ENCODE data around the gene ZNF432. TPM values are rescaled to one million over a fixed set of nuclear protein-coding genes. Genes with fewer than 3 reads are reported as not detected.

The ZNF432 gene
- polyA plus RNA-seq, 1 of the 3 experiments (the other 2 are of a cell fraction), result 2.9 TPM

- Histone ChIP-seq H4K20me1 (ENCODE audit: insufficient read depth) (no peaks in the 10 kb centered on the region), H3K9me2 (no peaks in the 10 kb centered on the region), H2AFZ (ENCODE audit: low read depth) (no peak overlapping the region), H3F3A (replicated peaks; ENCODE audit: insufficient read depth) (no peaks in the 10 kb centered on the region), H3K4me2 (no peak overlapping the region), H3K27me3 (ENCODE audit: insufficient read depth) (no peaks in the 10 kb centered on the region), H3K79me2 (ENCODE audit: insufficient read depth) (no peaks in the 10 kb centered on the region), H3K27ac (ENCODE audit: low read depth in 2 of 2, low read length in 1 of 2) (no peak overlapping the region), H3K9ac (no peak overlapping the region), H3K36me3 (replicated peaks in 1 of 2; ENCODE audit: control insufficient read depth in 1 of 2, insufficient read depth in 2 of 2, low read length in 1 of 2) (peaks cover 34 to 75% of the 10 kb centered on the region in 2 experiments), H3K9me3 (peaks cover 47% of the 10 kb centered on the region; the same call in 1 of the 2 replicates), H3K4me3 (ENCODE audit: low read depth in 2 of 2, low read length in 1 of 2) (peak overlapping the region in 1 of 2 experiments; percentile 12; a peak in 1 of 4 replicates), H3K4me1 (ENCODE audit: control insufficient read depth in 1 of 2, insufficient read depth in 2 of 2, low read depth in 1 of 2, low read length in 1 of 2) (no peaks in the 10 kb centered on the region)
- no peak for DNase-seq
- ChIA-PET CTCF (interaction anchor here (1.0 kb wide), 1 partner anchor 13 kb away, joined by 3 read pairs; no protein-coding TSS in a partner anchor), POLR2A (no interaction called here)
- TF ChIP-seq CTCF (IDR thresholded peaks at IDR 0.05), result no peak
- no peak for TF ChIP-seq POLR2AphosphoS5 (IDR thresholded peaks at IDR 0.05; ENCODE audit: low read depth, low read length)
- no peak for TF ChIP-seq MAX (IDR thresholded peaks at IDR 0.05; ENCODE audit: low read depth)
- TF ChIP-seq GABPA (IDR thresholded peaks at IDR 0.05; ENCODE audit: low read depth), result no peak
- TF ChIP-seq SIN3A (IDR thresholded peaks at IDR 0.05; ENCODE audit: borderline replicate concordance, low read depth, low read length), result no peak
- TF ChIP-seq JUND (IDR thresholded peaks at IDR 0.05), result no peak
- no peak for TF ChIP-seq TAF1 (IDR thresholded peaks at IDR 0.05; ENCODE audit: borderline replicate concordance, low read depth, low read length)
- no peak for TF ChIP-seq RCOR1 (IDR thresholded peaks at IDR 0.05; ENCODE audit: low read length)
- no peak for TF ChIP-seq FOSL2 (IDR thresholded peaks at IDR 0.05; ENCODE audit: borderline replicate concordance, low read depth)
- no peak for TF ChIP-seq YY1 (IDR thresholded peaks at IDR 0.05; ENCODE audit: low read depth)
- TF ChIP-seq MEF2A (IDR thresholded peaks at IDR 0.05; ENCODE audit: borderline replicate concordance, low read depth), result no peak
- WGBS (ENCODE audit: low lambda C conversion rate), result 100% methylated on average over 2 of the region's 2 CpGs
These were observed 54.5 kb downstream of the ZNF432 start for GRCh38 chr19:51994048-51994644.

GRCh38 chr19:51993422-51993821 is 55.2 kb downstream of the ZNF432 start:
- CTCF ChIA-PET, result no interaction called here
- no peak for DNase-seq
- no peak overlapping the region for H3K27ac ChIP-seq (ENCODE audit: low read depth in 2 of 2, low read length in 1 of 2)
- no peaks in the 10 kb centered on the region for H3K27me3 ChIP-seq (ENCODE audit: insufficient read depth)
- no peak overlapping the region for H2AFZ ChIP-seq (ENCODE audit: low read depth)
- POLR2A ChIA-PET, result no interaction called here
- H3K9me3 ChIP-seq, result peaks cover 47% of the 10 kb centered on the region; the same call in 1 of the 2 replicates
- H3K4me1 ChIP-seq (ENCODE audit: control insufficient read depth in 1 of 2, insufficient read depth in 2 of 2, low read depth in 1 of 2, low read length in 1 of 2), result no peaks in the 10 kb centered on the region
- TF ChIP-seq RXRA (IDR thresholded peaks at IDR 0.05; ENCODE audit: borderline replicate concordance, low read depth), result no peak
- TF ChIP-seq USF1 (IDR thresholded peaks at IDR 0.05; ENCODE audit: borderline replicate concordance, low read depth), result no peak
- TF ChIP-seq FOXM1 (IDR thresholded peaks at IDR 0.05; ENCODE audit: low read depth), result no peak
- TF ChIP-seq MXI1 (IDR thresholded peaks at IDR 0.05; ENCODE audit: low read depth, low read length), result no peak
- TF ChIP-seq IRF3 (IDR thresholded peaks at IDR 0.05; ENCODE audit: low read depth, low read length), result no peak
- TF ChIP-seq USF2 (IDR thresholded peaks at IDR 0.05; ENCODE audit: borderline replicate concordance, low read depth, low read length), result no peak
- no peak for TF ChIP-seq SIN3A (IDR thresholded peaks at IDR 0.05; ENCODE audit: borderline replicate concordance, low read depth, low read length)
- TF ChIP-seq MAX (IDR thresholded peaks at IDR 0.05; ENCODE audit: low read depth), result no peak
- no peak for TF ChIP-seq SMC3 (IDR thresholded peaks at IDR 0.05; ENCODE audit: low read depth, low read length)
- H3F3A ChIP-seq (replicated peaks; ENCODE audit: insufficient read depth), result no peaks in the 10 kb centered on the region
- H3K4me3 ChIP-seq (ENCODE audit: low read depth in 2 of 2, low read length in 1 of 2), result peak overlapping the region in 1 of 2 experiments; percentile 12; a peak in 1 of 4 replicates
- no peaks in the 10 kb centered on the region for H4K20me1 ChIP-seq (ENCODE audit: insufficient read depth)
- WGBS (ENCODE audit: low lambda C conversion rate), result 90% methylated on average over 10 of the region's 10 CpGs
- H3K36me3 ChIP-seq (replicated peaks in 1 of 2; ENCODE audit: control insufficient read depth in 1 of 2, insufficient read depth in 2 of 2, low read length in 1 of 2), result peaks cover 31 to 68% of the 10 kb centered on the region in 2 experiments
- no peak overlapping the region for H3K9ac ChIP-seq
- H3K79me2 ChIP-seq (ENCODE audit: insufficient read depth), result no peaks in the 10 kb centered on the region
- no peaks in the 10 kb centered on the region for H3K9me2 ChIP-seq
- no peak overlapping the region for H3K4me2 ChIP-seq
